H1 (cell line): ENCODE data around the gene OPCML. TPM values are rescaled to one million over a fixed set of nuclear protein-coding genes. Genes with fewer than 3 reads are reported as not detected.

Experiments used
- CTCF ChIA-PET: fragments of 300-600 bp; sonication (Branson Sonifier 250); formaldehyde crosslinking; loops from one replicate; lab custom pipeline; 2021; ENCODE audit not compliant: partially characterized antibody; lab: Charles Lee
- POLR2A ChIA-PET: fragments of 300-600 bp; sonication (Branson Sonifier 250); formaldehyde crosslinking; loops from one replicate; lab custom pipeline; 2021; ENCODE audit warnings: inconsistent platforms; ENCODE audit not compliant: partially characterized antibody; lab: Charles Lee
- DNase-seq, 2 experiments: peaks; one replicate each; pipeline versions ENCODE4 v3.0.0 to v3.0.0-alpha.2; 2010 to 2022; ENCODE audit warnings: low spot score in 2 of 2, low read depth in 1 of 2, mixed read lengths in 1 of 2
- FAIRE-seq: peaks from 2 replicates; lab custom pipeline; 2011; peaks lifted over from hg19 to GRCh38; lab: Jason Lieb, UNC
- H2AFZ ChIP-seq: 2 replicates; pipeline ENCODE4 v1.8.1; 2012; ENCODE audit warnings: low read length, inconsistent platforms
- H2AK5ac ChIP-seq: 2 replicates; pipeline ENCODE4 v1.6.1; 2013; ENCODE audit warnings: low read depth, low read length
- H2BK120ac ChIP-seq: replicated peaks from 2 replicates; pipeline ENCODE3; 2013; ENCODE audit warnings: low read depth, low read length, inconsistent platforms
- H2BK12ac ChIP-seq: 2 replicates; pipeline ENCODE4 v1.6.1; 2013; ENCODE audit warnings: low read depth, low read length
- H2BK15ac ChIP-seq: 2 replicates; pipeline ENCODE4 v1.6.1; 2013; ENCODE audit warnings: low read length
- H2BK20ac ChIP-seq: 2 replicates; pipeline ENCODE4 v1.6.1; 2013; ENCODE audit warnings: low read length
- H2BK5ac ChIP-seq: 2 replicates; pipeline ENCODE4 v1.6.1; 2013; ENCODE audit warnings: low read depth, low read length
- H3K14ac ChIP-seq: 2 replicates; pipeline ENCODE4 v1.6.1; 2013; ENCODE audit warnings: inconsistent platforms; ENCODE audit not compliant: insufficient read length
- H3K18ac ChIP-seq: 2 replicates; pipeline ENCODE4 v1.6.1; 2013; ENCODE audit warnings: low read length; ENCODE audit errors: extremely low read depth
- H3K23ac ChIP-seq: 2 replicates; pipeline ENCODE4 v1.6.1; 2013; ENCODE audit warnings: inconsistent platforms; ENCODE audit not compliant: insufficient read length
- H3K23me2 ChIP-seq: 2 replicates; pipeline ENCODE4 v1.6.1; 2013; ENCODE audit warnings: low read depth, low read length
- H3K27ac ChIP-seq: 2 replicates; pipeline ENCODE4 v1.6.1; 2011; ENCODE audit warnings: low read depth, low read length, inconsistent platforms
- H3K27me3 ChIP-seq, 4 experiments: replicated peaks in 1 of 4; 1 replicate in 1 of 4; 2 replicates in 3 of 4; pipeline versions ENCODE4 v1.6.1 to v1.8.1; 2011 to 2013; ENCODE audit warnings: low read length in 3 of 4, mild to moderate bottlenecking in 3 of 4, inconsistent platforms in 2 of 4, mixed read lengths in 2 of 4, moderate library complexity in 1 of 4; ENCODE audit not compliant: control insufficient read depth in 3 of 4, insufficient read depth in 3 of 4; ENCODE audit errors: extremely low read depth in 1 of 4
- H3K36me3 ChIP-seq, 4 experiments: 2 replicates each; pipeline versions ENCODE4 v1.6.1 to v1.8.1; 2011 to 2013; ENCODE audit warnings: mild to moderate bottlenecking in 4 of 4, low read length in 3 of 4, moderate library complexity in 2 of 4, control low read depth in 1 of 4, inconsistent platforms in 1 of 4; ENCODE audit not compliant: insufficient read depth in 4 of 4, control insufficient read depth in 2 of 4
- H3K4ac ChIP-seq: replicated peaks from 2 replicates; pipeline ENCODE3; 2013; ENCODE audit warnings: low read length, low read depth, mixed read lengths, inconsistent platforms; ENCODE audit not compliant: insufficient read length
- H3K4me1 ChIP-seq, 4 experiments: replicated peaks in 1 of 4; 1 replicate in 1 of 4; 2 replicates in 3 of 4; pipeline versions ENCODE4 v1.6.1 to v1.8.1; 2011 to 2013; ENCODE audit warnings: low read length in 3 of 4, inconsistent platforms in 2 of 4, mixed read lengths in 1 of 4; ENCODE audit not compliant: insufficient read depth in 4 of 4, control insufficient read depth in 3 of 4
- H3K4me2 ChIP-seq, 2 experiments: 2 replicates each; pipeline versions ENCODE4 v1.6.1 to v1.8.1; 2011 to 2013; ENCODE audit warnings: low read depth in 2 of 2, low read length in 2 of 2, control low read depth in 1 of 2, inconsistent platforms in 1 of 2, mild to moderate bottlenecking in 1 of 2; ENCODE audit not compliant: insufficient read depth in 1 of 2
- H3K4me3 ChIP-seq, 4 experiments: fragments of 200-600, 300-600 bp in 1 of 4; sonication (generic), shearing (Covaris generic), sonication (Bioruptor Twin) in 1 of 4; 2 replicates each; pipeline versions ENCODE4 v1.5.1 to v1.8.1; 2011 to 2016; ENCODE audit warnings: low read length in 4 of 4, low read depth in 3 of 4, control low read depth in 2 of 4, inconsistent platforms in 2 of 4, mild to moderate bottlenecking in 2 of 4, mixed read lengths in 1 of 4, moderate library complexity in 1 of 4; ENCODE audit not compliant: insufficient read depth in 2 of 4; ENCODE audit errors: extremely low read depth in 1 of 4
- H3K56ac ChIP-seq: replicated peaks from 2 replicates; pipeline ENCODE3; 2013; ENCODE audit warnings: low read depth, mild to moderate bottlenecking, mixed read lengths, low read length, inconsistent platforms; ENCODE audit not compliant: insufficient read length
- H3K79me1 ChIP-seq: 2 replicates; pipeline ENCODE4 v1.6.1; 2013; ENCODE audit warnings: low read depth, low read length, control low read depth
- H3K79me2 ChIP-seq, 2 experiments: 2 replicates each; pipeline versions ENCODE4 v1.6.1 to v1.8.1; 2012 to 2013; ENCODE audit warnings: low read length in 2 of 2, mild to moderate bottlenecking in 2 of 2, inconsistent platforms in 1 of 2; ENCODE audit not compliant: insufficient read depth in 2 of 2, control insufficient read depth in 1 of 2
- H3K9ac ChIP-seq, 4 experiments: replicated peaks in 1 of 4; 1 replicate in 1 of 4; 2 replicates in 3 of 4; pipeline versions ENCODE4 v1.6.1 to v1.8.1; 2011 to 2013; ENCODE audit warnings: low read depth in 3 of 4, low read length in 3 of 4, control low read depth in 2 of 4, mild to moderate bottlenecking in 2 of 4, moderate library complexity in 2 of 4, inconsistent platforms in 1 of 4; ENCODE audit errors: extremely low read depth in 1 of 4
- H3K9me3 ChIP-seq, 2 experiments: 2 replicates each; pipeline versions ENCODE4 v1.6.1 to v1.8.1; 2012 to 2013; ENCODE audit warnings: mild to moderate bottlenecking in 2 of 2, moderate library complexity in 2 of 2, control low read depth in 1 of 2, inconsistent platforms in 1 of 2, low read depth in 1 of 2, low read length in 1 of 2, mixed read lengths in 1 of 2; ENCODE audit not compliant: insufficient read depth in 2 of 2
- H4K20me1 ChIP-seq, 2 experiments: replicated peaks in 1 of 2; 2 replicates each; pipeline versions ENCODE3 to v1.8.1; 2011 to 2013; ENCODE audit warnings: inconsistent platforms in 2 of 2, low read length in 2 of 2, mild to moderate bottlenecking in 1 of 2; ENCODE audit not compliant: insufficient read depth in 2 of 2, control insufficient read depth in 1 of 2
- H4K5ac ChIP-seq: 2 replicates; pipeline ENCODE4 v1.6.1; 2013; ENCODE audit warnings: low read length, low read depth, mixed read lengths, inconsistent platforms; ENCODE audit not compliant: insufficient read length
- H4K8ac ChIP-seq: 2 replicates; pipeline ENCODE4 v1.8.0; 2013; ENCODE audit warnings: mild to moderate bottlenecking, moderate library complexity, low read length, inconsistent platforms; ENCODE audit not compliant: insufficient read depth; ENCODE audit errors: extremely low read depth
- H4K91ac ChIP-seq: replicated peaks from 2 replicates; pipeline ENCODE3; 2013; ENCODE audit warnings: low read length, mixed read lengths, inconsistent platforms; ENCODE audit not compliant: insufficient read length
- BRCA1 ChIP-seq: IDR thresholded peaks from 2 replicates; pipeline ENCODE4 v1.6.1; 2012; ENCODE audit warnings: low read depth, low read length, improper control_type of control experiment
- CBX5 ChIP-seq: fragments of 300-800, 300-1000 bp; sonication (generic); IDR thresholded peaks from 2 replicates; pipeline ENCODE4 v1.7.1; 2016; ENCODE audit warnings: antibody characterized with exemption, low read length, low read depth
- CEBPB ChIP-seq: IDR thresholded peaks from 2 replicates; pipeline ENCODE4 v1.6.1; 2012; ENCODE audit warnings: low read depth, low read length
- EZH2 ChIP-seq: fragments of 200-600 bp; sonication (generic); IDR thresholded peaks from 2 replicates; pipeline ENCODE4 v1.7.1; 2012; ENCODE audit warnings: low read depth, mild to moderate bottlenecking, moderate library complexity, low read length, inconsistent platforms; ENCODE audit not compliant: severe bottlenecking
- GTF2F1 ChIP-seq: IDR thresholded peaks from 2 replicates; pipeline ENCODE4 v1.6.1; 2012; ENCODE audit warnings: low read depth, low read length, improper control_type of control experiment, borderline replicate concordance
- JUN ChIP-seq: IDR thresholded peaks from 2 replicates; pipeline ENCODE4 v1.6.1; 2011; ENCODE audit warnings: low read depth, mild to moderate bottlenecking, improper control_type of control experiment, low read length
- NANOG ChIP-seq: IDR thresholded peaks from 2 replicates; pipeline ENCODE4 v1.6.1; 2011; ENCODE audit warnings: low read length, low read depth, mild to moderate bottlenecking, inconsistent platforms; ENCODE audit not compliant: insufficient read depth, poor library complexity, severe bottlenecking
- NRF1 ChIP-seq: IDR thresholded peaks from 2 replicates; pipeline ENCODE4 v1.6.1; 2011; ENCODE audit warnings: mild to moderate bottlenecking, low read depth, low read length, improper control_type of control experiment
- POLR2A ChIP-seq, 2 experiments: IDR thresholded peaks; 1 replicate in 1 of 2; 2 replicates in 1 of 2; pipeline ENCODE4 v1.6.1; 2011; ENCODE audit warnings: low read depth in 2 of 2, low read length in 2 of 2, mild to moderate bottlenecking in 2 of 2; ENCODE audit errors: control extremely low read depth in 1 of 2
- POU5F1 ChIP-seq: IDR thresholded peaks from 2 replicates; pipeline ENCODE4 v1.6.1; 2011; ENCODE audit warnings: low read depth, mild to moderate bottlenecking, low read length, moderate library complexity
- RAD21 ChIP-seq, 2 experiments: IDR thresholded peaks in 1 of 2; conservative IDR thresholded peaks in 1 of 2; 2 replicates each; pipeline ENCODE4 v1.6.1; 2011; ENCODE audit warnings: low read depth in 2 of 2, low read length in 2 of 2, improper control_type of control experiment in 1 of 2, inconsistent platforms in 1 of 2, mild to moderate bottlenecking in 1 of 2, moderate library complexity in 1 of 2
- RXRA ChIP-seq: IDR thresholded peaks from 2 replicates; pipeline ENCODE4 v1.6.1; 2011; ENCODE audit warnings: low read depth, mild to moderate bottlenecking, low read length, moderate library complexity; ENCODE audit not compliant: insufficient read depth
- TEAD4 ChIP-seq: IDR thresholded peaks from 2 replicates; pipeline ENCODE4 v1.6.1; 2012; ENCODE audit warnings: low read depth, low read length, inconsistent platforms, mixed read lengths
- WGBS, 2 experiments: shearing (Covaris generic) in 1 of 2; methylation state at CpG; one replicate each; pipeline versions ENCODE4 v1.1.6 to v1.1.7; 2013 to 2015; ENCODE audit warnings: low lambda C conversion rate in 2 of 2, mixed read lengths in 2 of 2, inconsistent platforms in 1 of 2, low coverage in 1 of 2, missing lambda C conversion rate in 1 of 2; ENCODE audit not compliant: insufficient replicate concordance in 2 of 2, insufficient coverage in 1 of 2, insufficient read length in 1 of 2; ENCODE audit errors: extremely low coverage in 1 of 2, missing lambda C conversion rate in 1 of 2; 5-methylcytosine and 5-hydroxymethylcytosine counted together
- polyA plus RNA-seq, 7 experiments: library from polyadenylated mRNA; depleted of rRNA in 3 of 7; stranded (reverse) in 5 of 7; unstranded in 2 of 7; fragments of >200 nt in 5 of 7; fragments of 200-250 nt in 2 of 7; gene quantifications; 1 replicate in 5 of 7; 2 replicates in 1 of 7; 4 replicates in 1 of 7; pipeline versions ENCODE4 v1.2.1 to v1.2.3, GENCODE V29; 2011 to 2013; ENCODE audit warnings: missing spikeins in 2 of 7, mixed read lengths in 2 of 7
- total RNA-seq: library from RNA; stranded (reverse); fragmentation: NEBNext Ultra II Directional; extraction: Animal tissue kit (Norgen Biotek cat#: 25700); gene quantifications from 2 replicates; pipeline ENCODE4 v1.2.1, GENCODE V29; 2021

The OPCML gene
- total and polyA plus RNA-seq, 2 of the 8 experiments (the other 6 are each of a cell fraction or from before 2014, with no cell fraction given), result 2.3 to 3.1 TPM

GRCh38 chr11:132821014-132821413 lies 711.3 kb downstream of the OPCML start:
- Histone ChIP-seq H2AK5ac (no peak overlapping the region), H3K36me3 (no peaks in the 10 kb centered on the region), H3K27me3 (no peaks in the 10 kb centered on the region), H3K4me3 (no peak overlapping the region), H3K79me1 (no peaks in the 10 kb centered on the region), H3K79me2 (no peaks in the 10 kb centered on the region), H3K4me1 (peaks cover 0 to 5% (median 2%) of the 10 kb centered on the region in 4 experiments; a peak in 3 of 7 replicates), H3K27ac (no peak overlapping the region), H3K4me2 (no peak overlapping the region), H3K9ac (no peak overlapping the region), H2BK15ac (no peak overlapping the region; the same call in 1 of the 2 replicates), H2BK12ac (no peak overlapping the region; the same call in 1 of the 2 replicates), H2AFZ (no peak overlapping the region), H3K23ac (no peak overlapping the region), H3K14ac (no peak overlapping the region), H3K4ac (no peak overlapping the region), H4K20me1 (no peaks in the 10 kb centered on the region), H4K91ac (peak overlapping the region; percentile 56), H2BK5ac (no peak overlapping the region), H3K56ac (no peak overlapping the region), H4K8ac (no peak overlapping the region), H3K9me3 (no peaks in the 10 kb centered on the region), H2BK120ac (no peak overlapping the region), H2BK20ac (no peak overlapping the region), H4K5ac (no peak overlapping the region), H3K18ac (peak overlapping the region; percentile 64; the same call in 1 of the 2 replicates), H3K23me2 (no peaks in the 10 kb centered on the region)
- 70% methylated on average over 1 of the region's 1 CpG; no CpG with 5 or more reads in 1 of the 2 experiments for WGBS, 2 experiments
- DNase-seq (peak in 1 of 2 experiments; percentile 49), FAIRE-seq (no peak)
- POLR2A ChIA-PET, result no interaction called here
- CTCF ChIA-PET, result interaction anchor here (0.8 kb wide), 1 partner anchor 122 kb away, joined by 3 read pairs; no protein-coding TSS in a partner anchor
- TF ChIP-seq BRCA1 (no peak), POU5F1 (no peak), TEAD4 (no peak), JUN (no peak), NANOG (no peak), GTF2F1 (no peak), CBX5 (no peak), CEBPB (no peak), NRF1 (no peak), POLR2A (IDR thresholded peaks at IDR 0.05; ENCODE audit: control extremely low read depth in 1 of 2, low read depth in 2 of 2, low read length in 2 of 2) (no peak), EZH2 (no peak), RXRA (no peak), RAD21 (IDR thresholded peaks at IDR 0.05 in 1 of 2, conservative IDR thresholded peaks at IDR 0.05 in 1 of 2; ENCODE audit: low read depth in 2 of 2, low read length in 2 of 2) (no peak)
